Measurements from ENCODE around the gene BMP3.

The BMP3 gene

DNA sequence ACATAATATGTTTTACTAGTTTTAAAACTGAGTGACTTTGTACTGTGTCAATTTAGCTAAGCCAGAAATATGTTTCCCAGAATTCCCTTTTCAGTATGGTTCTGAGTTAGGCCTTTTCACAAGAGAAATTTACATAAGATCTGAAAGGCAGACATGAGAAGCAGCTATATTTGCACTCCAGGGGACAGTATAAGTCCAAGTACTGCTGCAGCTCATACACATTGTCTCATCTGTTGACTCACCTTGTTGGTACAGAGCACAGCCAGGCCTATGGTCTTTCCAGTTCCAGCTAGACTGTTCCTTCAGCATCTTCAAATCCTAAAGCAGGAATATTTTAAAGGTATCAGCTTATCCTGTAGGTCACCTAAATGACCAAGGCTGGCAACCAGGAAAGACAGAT lies 53.5 kb downstream of the BMP3 start:
- TF ChIP-seq CTCF (IDR thresholded peaks at IDR 0.05): no peak
- DNase-seq (ENCODE audit: low spot score): no peak
- Histone ChIP-seq H3K27ac (no peak overlapping the region), H3K4me3 (no peak overlapping the region)

- TF ChIP-seq CTCF (IDR thresholded peaks at IDR 0.05): no peak
- Histone ChIP-seq H3K4me3 (no peak overlapping the region), H3K27ac (no peak overlapping the region)
- no peak for DNase-seq (ENCODE audit: low spot score)
Observed at GRCh38 chr4:81084634-81085033, 54.1 kb downstream of the BMP3 start.

DNA sequence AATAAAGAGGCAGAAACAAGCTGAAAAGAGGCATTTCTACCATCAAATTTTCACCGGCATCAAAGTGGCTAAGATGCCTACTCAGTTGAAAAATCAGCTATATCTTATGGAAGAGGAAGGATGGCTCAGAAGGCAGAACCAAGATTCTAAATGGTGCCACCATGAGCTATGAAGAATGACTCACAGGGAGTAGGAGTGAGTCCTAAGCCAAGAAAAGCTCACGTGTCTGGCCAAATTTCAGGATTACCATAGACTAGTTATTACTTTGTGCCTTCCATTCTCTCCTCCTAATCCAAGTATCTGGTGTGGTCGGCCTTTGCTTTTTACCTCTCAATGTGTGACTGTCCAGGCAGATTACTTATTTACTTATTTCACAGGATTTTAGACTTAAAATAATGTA lies 54.8 kb downstream of the BMP3 start:
- no peak overlapping the region for H3K27ac ChIP-seq
- no peak for TF ChIP-seq CTCF (IDR thresholded peaks at IDR 0.05)
- H3K4me3 ChIP-seq: no peak overlapping the region
- DNase-seq (ENCODE audit: low spot score): no peak

GRCh38 chr4:81085979-81086378 lies 55.5 kb downstream of the BMP3 start:
- TF ChIP-seq CTCF (IDR thresholded peaks at IDR 0.05): no peak
- DNase-seq (ENCODE audit: low spot score): no peak
- no peak overlapping the region for H3K27ac ChIP-seq
- H3K4me3 ChIP-seq: no peak overlapping the region

GRCh38 chr4:81093720-81094401 lies 63.4 kb downstream of the BMP3 start:
- no peak overlapping the region for H3K27ac ChIP-seq
- no peak for TF ChIP-seq CTCF (IDR thresholded peaks at IDR 0.05)
- no peak for DNase-seq (ENCODE audit: low spot score)
- H3K4me3 ChIP-seq: no peak overlapping the region

GRCh38 chr4:81095389-81095788 lies 64.9 kb downstream of the BMP3 start:
- Histone ChIP-seq H3K4me3 (no peak overlapping the region), H3K27ac (no peak overlapping the region)
- TF ChIP-seq CTCF (IDR thresholded peaks at IDR 0.05): no peak
- DNase-seq (ENCODE audit: low spot score): no peak

DNA sequence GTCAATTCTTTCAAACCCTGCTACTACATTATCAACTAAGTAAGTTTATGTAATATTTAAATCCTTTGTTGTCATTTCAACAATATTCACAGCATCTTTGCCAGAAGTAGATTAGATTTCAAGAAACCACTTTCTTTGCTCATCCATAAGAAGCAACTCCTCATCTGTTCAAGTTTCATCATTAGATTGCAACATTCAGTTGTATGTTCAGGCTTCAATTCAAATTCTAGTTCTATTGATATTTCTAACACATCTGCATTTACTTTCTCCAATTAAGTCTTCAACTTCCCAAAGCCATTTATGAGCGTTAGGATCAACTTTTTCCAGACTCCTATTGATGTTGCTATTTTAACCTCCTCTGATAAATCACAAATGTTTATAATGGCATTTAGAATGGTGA lies 66.1 kb downstream of the BMP3 start:
- DNase-seq (ENCODE audit: low spot score): no peak
- no peak for TF ChIP-seq CTCF (IDR thresholded peaks at IDR 0.05)
- Histone ChIP-seq H3K4me3 (no peak overlapping the region), H3K27ac (no peak overlapping the region)

Measured in coronary artery (tissue), 2 donors.